Pons (tissue), 1 donor: ENCODE data around the gene KLHL25.
"Not testable (repeated sequence)": the region's sequence is repeated elsewhere in the genome, so short reads cannot be mapped to it uniquely, and the experiment has no call there.

Source experiments
- DNase-seq: peaks from one replicate; pipeline ENCODE4 v3.0.0-alpha.2; 2016; ENCODE audit warnings: low spot score

The KLHL25 gene

GRCh38 chr15:85804481-85805170, 9.9 kb upstream of the KLHL25 start:
- DNase-seq = no peak

DNA sequence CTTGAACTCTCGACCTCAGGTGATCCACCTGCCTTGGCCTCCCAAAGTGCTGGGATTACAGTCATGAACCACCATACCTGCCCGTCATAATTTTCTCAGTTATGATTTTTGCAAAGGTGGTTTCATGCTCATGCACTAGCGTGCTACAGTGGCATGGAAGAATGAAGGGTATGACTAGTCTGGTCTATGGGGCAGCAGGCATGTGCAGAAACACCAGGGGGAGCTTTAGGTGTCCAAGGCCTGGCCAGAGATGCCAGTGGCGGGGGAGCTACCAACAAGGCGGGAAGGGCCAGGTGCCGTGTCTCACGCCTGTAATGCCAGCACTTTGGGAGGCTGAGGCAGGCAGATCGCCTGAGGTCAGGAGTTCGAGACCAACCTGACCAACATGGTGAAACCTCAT, 7.9 kb upstream of the KLHL25 start:
- not testable (repeated sequence) for DNase-seq

- no peak for DNase-seq
These were observed 5.9 kb upstream of the KLHL25 start for GRCh38 chr15:85800478-85801123.

- not testable (repeated sequence) for DNase-seq
These were observed 1.6 kb upstream of the KLHL25 start for GRCh38 chr15:85796371-85796770.

DNA sequence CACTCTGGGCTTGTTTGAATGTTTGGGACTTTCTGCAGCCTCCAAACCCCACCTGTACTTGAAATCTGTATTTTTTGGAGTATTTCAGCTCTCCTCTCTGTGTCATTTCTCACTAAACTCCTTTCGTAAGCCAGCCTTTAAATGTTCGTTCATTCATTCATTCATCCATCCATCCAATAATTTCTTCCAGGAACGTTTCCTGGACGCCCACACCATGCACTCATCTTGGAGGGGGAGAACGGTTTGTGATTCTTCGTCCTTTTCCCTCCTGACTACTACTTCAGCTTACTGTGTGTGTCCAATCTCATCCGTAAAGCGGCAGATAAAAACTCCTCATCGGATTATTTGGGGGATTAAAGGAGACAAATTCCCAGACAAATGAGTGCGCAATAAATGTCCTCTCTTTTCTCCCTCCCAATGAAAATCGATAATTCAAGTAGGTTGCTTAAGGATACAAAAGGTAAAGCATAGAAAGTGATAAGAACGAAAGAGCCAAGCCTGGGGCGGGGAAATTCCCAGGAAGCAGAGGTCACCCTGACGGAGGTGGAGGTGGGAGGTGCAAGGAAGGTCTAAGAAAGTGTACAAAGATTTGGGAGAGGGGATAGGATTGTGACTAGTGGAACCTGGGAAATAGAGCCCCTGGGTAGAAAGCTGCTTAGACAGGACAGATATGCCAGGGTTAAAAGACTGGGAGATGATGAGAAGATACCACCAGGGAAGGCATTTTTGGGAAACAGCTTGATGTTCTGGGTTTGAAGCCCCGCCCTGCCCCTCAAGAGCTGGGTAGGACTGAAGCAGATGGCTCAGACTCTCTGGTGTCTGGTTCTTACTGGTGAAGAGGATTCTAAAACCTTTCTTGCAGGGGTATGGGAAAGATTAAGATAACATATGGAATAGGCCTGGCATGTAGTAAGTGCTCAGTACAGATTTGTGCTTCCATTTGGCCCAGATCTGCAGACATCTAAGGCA, 896 bp upstream of the KLHL25 start:
- no peak for DNase-seq

- no peak for DNase-seq
These were observed 806 bp downstream of the KLHL25 start for GRCh38 chr15:85793641-85794597.

- DNase-seq = no peak
These were observed 1.7 kb downstream of the KLHL25 start for GRCh38 chr15:85792912-85793590.

DNA sequence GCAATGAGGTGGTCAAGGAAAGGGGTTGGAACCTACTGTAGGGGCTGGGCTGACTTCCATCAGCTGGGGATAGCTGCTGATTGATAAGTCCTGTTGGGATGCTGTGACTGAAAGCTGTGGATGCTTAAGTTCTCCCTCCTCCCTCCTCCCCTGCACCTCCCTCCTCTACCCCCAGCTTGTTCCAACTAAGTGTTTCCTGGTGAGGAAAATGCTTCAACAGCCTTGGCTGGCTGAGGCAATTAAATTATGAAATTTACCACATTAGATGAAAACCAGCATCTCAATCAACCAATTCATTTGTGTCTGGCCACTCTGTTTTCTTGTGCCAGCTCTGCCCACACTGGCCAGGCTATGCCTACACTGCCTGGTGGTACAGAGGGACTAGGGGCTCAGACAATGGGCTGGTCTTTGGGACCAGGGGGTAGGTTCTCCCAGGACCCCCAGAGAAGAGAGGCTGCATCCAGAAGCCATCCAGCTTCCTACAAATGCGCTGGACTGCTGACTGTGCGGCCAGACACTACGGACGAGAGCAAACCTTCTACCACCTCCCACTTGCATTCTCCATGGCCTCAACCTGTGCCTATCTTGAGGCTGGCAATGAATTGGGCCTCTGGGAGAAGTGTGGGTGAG, 2.5 kb downstream of the KLHL25 start:
- no peak for DNase-seq

DNA sequence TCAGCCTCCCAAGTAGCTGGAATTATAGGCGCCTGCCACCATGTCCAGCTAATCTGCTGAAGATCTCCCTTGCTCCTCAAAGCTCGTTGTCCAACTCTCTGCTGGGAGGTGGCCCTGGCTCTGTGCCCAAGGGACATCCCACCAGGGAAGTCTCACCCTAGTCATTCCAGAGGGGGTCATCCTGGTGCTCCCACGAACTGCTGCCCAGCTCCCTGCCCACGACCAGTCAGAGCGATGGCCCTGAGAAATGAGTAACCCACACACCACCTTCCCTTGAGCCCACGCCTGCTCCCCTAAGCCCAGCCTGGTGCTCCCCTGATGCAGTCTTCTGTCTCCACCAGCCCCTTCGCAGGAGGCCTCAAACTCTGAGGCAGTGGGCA, 5.2 kb downstream of the KLHL25 start:
- no peak for DNase-seq

DNA sequence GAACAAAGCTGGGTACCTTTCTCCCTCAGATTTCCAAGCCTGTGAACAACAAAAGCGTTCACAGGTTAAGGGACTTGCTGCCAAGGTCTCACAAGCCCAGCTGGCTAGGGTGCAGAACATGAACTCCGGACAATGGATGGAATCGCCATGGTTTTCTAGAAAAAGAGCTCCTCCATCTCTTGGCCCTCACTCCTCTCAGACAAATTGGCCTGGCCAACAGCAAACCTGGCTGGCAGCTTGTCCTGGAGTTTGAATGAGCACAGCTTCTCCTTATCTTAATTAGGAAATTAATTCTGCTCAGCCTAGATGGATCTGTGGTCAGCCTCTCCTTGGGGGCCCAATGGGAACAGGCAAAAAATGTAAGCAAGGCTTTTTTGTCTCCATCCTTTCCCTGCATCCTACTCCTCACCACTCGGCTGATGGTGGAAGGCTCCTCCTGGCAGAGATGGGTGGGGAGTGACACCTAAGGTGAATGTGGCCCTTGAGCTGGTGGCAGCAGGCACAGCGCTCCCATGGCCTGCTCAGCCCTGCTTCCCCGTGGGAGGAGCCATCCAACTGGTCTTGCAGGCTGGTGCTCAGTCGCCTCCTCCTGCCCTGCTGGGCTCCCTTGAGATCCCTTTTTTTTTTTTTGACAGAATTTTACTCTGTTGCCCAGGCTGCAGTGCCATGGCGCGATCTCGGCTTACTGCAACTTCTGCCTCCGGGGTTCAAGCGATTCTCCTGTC, 5.8 kb downstream of the KLHL25 start:
- DNase-seq = no peak

GRCh38 chr15:85786781-85787114, 8.0 kb downstream of the KLHL25 start:
- no peak for DNase-seq

DNA sequence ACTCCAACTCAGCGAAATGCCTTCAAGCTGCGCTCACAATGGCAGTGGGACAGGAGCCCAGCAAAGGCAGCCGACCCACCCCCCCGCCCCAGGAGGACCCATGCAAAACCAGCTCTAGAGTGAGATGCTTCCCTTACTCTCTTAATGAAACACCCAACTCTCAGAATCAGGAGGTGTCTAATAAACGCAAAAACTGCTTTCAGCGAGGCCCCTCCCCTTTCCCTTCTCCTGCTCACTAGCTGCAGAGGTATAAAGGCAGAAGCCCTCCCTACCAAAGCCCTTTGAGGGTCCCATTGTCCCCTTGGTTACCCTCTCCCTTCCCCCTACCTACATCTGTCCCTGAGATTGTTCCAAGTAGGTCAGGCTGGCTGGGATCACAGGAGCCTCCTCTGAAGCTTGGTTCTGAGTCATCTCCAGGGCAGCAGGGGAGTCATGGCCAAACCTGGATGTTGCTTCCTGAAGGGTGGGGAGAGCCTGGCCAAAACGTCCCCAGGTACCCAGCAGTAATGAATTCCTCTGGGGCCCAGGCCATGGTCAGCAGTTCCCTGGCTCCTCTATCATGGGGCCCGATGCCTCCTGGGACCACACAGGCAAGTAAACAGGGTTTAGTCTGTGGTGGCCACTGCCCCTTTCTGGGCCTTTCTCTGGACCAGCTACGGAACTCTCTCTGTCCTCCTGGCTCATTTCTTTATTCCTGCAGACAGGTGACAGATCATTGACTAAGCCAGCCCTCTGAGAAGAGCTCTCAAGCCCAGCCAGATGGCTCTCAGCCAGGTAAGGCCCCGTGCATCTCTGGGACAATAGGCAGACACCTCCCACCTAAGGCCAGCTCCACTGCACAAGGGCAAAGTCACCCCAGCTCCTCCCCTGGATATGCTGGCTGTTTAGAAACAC, 8.6 kb downstream of the KLHL25 start:
- DNase-seq = no peak

- DNase-seq = no peak
These were observed 12.7 kb downstream of the KLHL25 start for GRCh38 chr15:85782064-85782463.

- DNase-seq = no peak
These were observed 13.6 kb downstream of the KLHL25 start for GRCh38 chr15:85781099-85781498.

DNA sequence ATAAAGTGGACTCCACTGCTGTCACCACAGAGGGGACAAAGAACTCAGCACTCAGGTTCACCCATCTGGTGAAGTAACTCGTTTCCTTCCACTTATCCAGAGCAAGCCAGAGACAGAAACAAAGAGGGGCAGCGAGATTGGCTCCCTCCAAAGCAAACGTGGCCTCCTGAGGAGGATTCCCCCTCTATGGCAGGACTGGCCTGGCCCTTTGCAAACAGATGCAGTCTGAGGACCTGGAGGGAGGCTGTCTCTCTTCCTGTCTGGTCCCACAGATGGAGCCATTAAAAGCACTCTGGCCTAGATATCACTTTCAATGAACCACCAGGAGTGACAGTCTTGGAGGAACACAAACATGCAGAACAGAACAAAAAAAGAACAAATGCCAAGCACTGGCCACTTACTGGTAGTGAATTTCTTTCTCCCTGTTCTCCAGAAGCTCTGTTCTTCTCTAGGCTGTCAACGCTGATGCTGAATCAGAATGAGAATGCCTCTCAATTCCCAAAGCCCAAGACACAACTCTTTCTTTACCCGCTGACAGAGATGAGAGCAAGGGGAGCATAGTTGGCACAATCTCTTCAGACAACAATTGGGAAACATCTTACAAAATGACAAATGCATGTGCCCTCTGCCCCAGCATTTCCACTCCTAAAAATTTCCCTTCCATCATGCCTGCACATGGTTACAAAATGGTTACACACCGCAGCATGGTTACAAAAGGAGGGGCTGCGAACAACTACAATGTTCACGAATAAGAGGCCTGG, 14.3 kb downstream of the KLHL25 start:
- DNase-seq = no peak

DNA sequence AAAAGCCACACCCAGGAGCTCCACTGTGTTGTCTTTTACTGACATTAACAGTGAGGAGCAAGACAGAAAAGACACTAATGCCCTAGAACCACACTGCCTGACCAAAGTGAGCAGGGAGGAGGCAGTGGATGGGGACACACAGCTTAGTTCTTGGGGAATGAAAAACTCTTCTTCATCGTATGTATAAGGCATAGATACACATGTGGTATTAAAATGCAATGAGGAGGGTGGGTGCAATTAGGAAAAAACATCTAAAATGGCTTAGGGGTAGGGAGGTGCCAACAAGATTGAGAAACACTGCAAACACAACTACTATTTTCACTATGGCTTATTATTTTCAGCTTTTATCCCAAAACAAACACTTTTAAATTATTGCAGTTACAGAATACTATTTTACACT, 15.5 kb downstream of the KLHL25 start:
- DNase-seq = no peak

DNA sequence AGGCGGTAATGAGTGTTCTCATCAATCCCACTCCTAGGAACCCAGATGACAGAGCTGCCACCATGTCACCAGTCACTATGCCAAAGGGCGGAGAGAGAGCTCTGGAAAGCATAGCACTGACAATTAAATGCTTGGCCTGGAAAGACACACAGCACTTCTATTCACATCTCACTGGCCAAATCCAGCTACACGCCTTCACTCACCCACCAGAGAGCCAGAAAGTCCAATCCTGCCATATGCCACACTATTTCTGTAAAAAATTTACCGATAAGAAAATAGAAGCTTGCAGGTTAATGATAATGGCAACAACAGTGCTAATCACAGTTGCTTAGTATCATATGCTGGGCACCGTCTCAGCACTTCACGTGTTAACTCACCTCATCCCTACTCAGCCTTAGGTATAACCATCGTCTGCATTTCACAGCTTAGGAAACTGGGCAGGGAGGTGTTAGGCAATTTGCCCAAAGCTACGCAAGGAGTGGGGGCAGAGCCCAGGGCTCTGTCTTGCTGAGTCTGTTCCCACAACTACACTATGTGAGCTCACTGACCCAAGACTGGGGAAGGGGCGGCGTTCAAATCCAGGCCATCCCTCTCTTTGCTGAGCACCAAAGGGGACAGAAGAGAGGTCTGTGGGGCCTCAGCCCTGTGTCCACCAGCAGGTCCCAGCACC, 16.5 kb downstream of the KLHL25 start:
- no peak for DNase-seq
